Body of pancreas (tissue), 4 donors: ENCODE data around the gene MRRF. TPM values are rescaled to one million over a fixed set of nuclear protein-coding genes. Genes with fewer than 3 reads are reported as not detected.
A peak's percentile ranks its signal among the peaks of the same experiment; 100 is the strongest.
"Not testable (repeated sequence)": the region's sequence is repeated elsewhere in the genome, so short reads cannot be mapped to it uniquely, and the experiment has no call there.

Experiments used
- ATAC-seq: fragments of 150-250 bp; one replicate; pipeline ENCODE4 v1.9.1; 2016
- DNase-seq, 4 donors: peaks; one replicate each; pipeline ENCODE4 v3.0.0-alpha.2; 2019
- H3K27ac ChIP-seq, 4 donors: fragments of 200-600 bp; sonication (generic); 1 replicate in 3 of 4; 2 replicates in 1 of 4; pipeline versions ENCODE4 v1.5.1 to v1.6.1; 2016 to 2019; ENCODE audit warnings: mild to moderate bottlenecking in 1 of 4, mixed read lengths in 1 of 4, moderate library complexity in 1 of 4
- H3K27me3 ChIP-seq, 2 donors: fragments of 200-600 bp; sonication (generic); one replicate each; pipeline ENCODE4 v1.6.0; 2016; ENCODE audit warnings: mild to moderate bottlenecking in 1 of 2
- H3K36me3 ChIP-seq, 2 donors: fragments of 200-600 bp; sonication (generic); replicated peaks in 1 of 2; 2 replicates each; pipeline ENCODE4 v1.5.1; 2016; ENCODE audit warnings: low read depth in 2 of 2; ENCODE audit not compliant: insufficient read depth in 1 of 2
- H3K4me1 ChIP-seq: fragments of 200-600 bp; sonication (generic); one replicate; pipeline ENCODE4 v1.6.0; 2016
- H3K4me3 ChIP-seq, 2 donors: fragments of 200-600 bp; sonication (generic); 1 replicate in 1 of 2; 2 replicates in 1 of 2; pipeline ENCODE4 v1.5.1; 2016 to 2019
- H3K9me3 ChIP-seq, 3 donors: fragments of 200-600 bp; sonication (generic); 1 replicate in 2 of 3; 2 replicates in 1 of 3; pipeline ENCODE4 v1.5.1; 2016
- POLR2A ChIP-seq, 3 donors: fragments of 450-650 bp; IDR thresholded peaks; one replicate each; pipeline ENCODE4 v1.6.1; 2016; ENCODE audit warnings: antibody characterized with exemption in 3 of 3, mild to moderate bottlenecking in 2 of 3
- WGBS, 2 donors: methylation state at CpG; one replicate each; pipeline ENCODE4 v1.1.5; 2017; 5-methylcytosine and 5-hydroxymethylcytosine counted together
- intact Hi-C: fragments of 100-400 bp; cut with DNase I; formaldehyde crosslinking; loops from one replicate; pipeline ENCODE4 v1.15.1; 2023
- total RNA-seq, 2 donors: library from RNA; depleted of rRNA; stranded (reverse); fragments of >200 nt; gene quantifications; one replicate each; pipeline ENCODE4 v1.1.0, GENCODE V29; 2016
- TF ChIP-seq, protein P1 (sequence below), 7 experiments: fragments of 450-650 bp in 4 of 7; fragments of 200-600 bp in 3 of 7; sonication (generic) in 3 of 7; IDR thresholded peaks; one replicate each; pipeline ENCODE4 v1.5.1; 2016 to 2019; ENCODE audit warnings: antibody characterized with exemption in 7 of 7

The MRRF gene
- total RNA-seq, 2 donors from 2014 or later: 11.9 to 13.5 TPM

DNA sequence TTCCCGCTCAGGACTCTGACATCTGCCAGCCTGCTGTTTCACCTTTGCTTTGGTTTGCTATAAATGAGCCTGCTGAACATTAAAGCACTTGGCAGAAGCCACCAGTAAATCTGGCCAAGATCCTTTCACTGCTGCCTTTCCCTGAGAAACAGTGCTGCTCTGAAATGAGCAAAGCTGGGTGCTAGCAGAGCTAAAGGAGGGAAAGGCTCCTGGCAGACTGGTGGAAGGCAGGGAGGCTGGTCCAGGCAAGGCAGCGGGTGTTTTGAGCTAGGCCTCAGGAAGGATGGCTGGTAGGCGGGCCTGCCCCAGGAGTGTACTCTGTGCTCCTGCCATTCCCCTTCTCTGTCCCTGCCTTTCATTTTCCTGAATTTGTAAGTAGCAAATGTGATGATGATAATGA is 53.6 kb downstream of the MRRF start:
- no peak overlapping the region for H3K27ac ChIP-seq
- ATAC-seq (no peak), DNase-seq (no peak)
- no peaks in the 10 kb centered on the region for H3K9me3 ChIP-seq
- H3K4me1 ChIP-seq: no peaks in the 10 kb centered on the region
- H3K4me3 ChIP-seq: no peak overlapping the region
- H3K36me3 ChIP-seq: peaks cover 10 to 12% of the 10 kb centered on the region in 2 donors
- intact Hi-C loops: no loop called here
- H3K27me3 ChIP-seq: no peaks in the 10 kb centered on the region
- WGBS, 2 donors: 83 to 87% methylated on average over 3 of the region's 3 CpGs
- TF ChIP-seq POLR2A (IDR thresholded peaks at IDR 0.05): no peak
- TF ChIP-seq, protein P1, sequence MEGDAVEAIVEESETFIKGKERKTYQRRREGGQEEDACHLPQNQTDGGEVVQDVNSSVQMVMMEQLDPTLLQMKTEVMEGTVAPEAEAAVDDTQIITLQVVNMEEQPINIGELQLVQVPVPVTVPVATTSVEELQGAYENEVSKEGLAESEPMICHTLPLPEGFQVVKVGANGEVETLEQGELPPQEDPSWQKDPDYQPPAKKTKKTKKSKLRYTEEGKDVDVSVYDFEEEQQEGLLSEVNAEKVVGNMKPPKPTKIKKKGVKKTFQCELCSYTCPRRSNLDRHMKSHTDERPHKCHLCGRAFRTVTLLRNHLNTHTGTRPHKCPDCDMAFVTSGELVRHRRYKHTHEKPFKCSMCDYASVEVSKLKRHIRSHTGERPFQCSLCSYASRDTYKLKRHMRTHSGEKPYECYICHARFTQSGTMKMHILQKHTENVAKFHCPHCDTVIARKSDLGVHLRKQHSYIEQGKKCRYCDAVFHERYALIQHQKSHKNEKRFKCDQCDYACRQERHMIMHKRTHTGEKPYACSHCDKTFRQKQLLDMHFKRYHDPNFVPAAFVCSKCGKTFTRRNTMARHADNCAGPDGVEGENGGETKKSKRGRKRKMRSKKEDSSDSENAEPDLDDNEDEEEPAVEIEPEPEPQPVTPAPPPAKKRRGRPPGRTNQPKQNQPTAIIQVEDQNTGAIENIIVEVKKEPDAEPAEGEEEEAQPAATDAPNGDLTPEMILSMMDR (IDR thresholded peaks at IDR 0.05): no peak

DNA sequence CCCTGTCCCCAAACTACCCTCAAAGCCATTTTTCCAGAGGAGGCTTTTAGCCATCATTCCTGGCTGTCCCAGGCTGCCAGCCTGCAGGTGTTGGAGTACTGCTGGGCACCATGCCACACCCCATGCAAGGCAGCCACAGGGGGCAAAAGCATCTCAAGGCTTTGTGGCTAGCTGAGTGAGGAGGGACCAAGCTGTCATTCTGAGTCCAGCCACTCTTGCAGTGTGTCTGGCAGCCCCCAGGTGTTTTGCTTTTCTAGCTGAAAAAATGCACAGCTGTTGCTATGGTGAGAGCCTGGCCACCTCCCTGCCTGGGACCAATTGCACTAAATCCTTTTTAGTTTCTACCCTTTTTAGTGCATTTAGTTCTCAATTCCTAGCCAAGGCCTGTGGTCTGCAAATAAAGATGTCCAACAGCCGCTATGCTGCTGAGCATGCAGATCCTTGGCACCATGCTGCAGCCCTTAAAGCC is 55.8 kb downstream of the MRRF start:
- H3K4me1 ChIP-seq: no peaks in the 10 kb centered on the region
- WGBS, 2 donors: 69 to 73% methylated on average over 1 of the region's 1 CpG

DNA sequence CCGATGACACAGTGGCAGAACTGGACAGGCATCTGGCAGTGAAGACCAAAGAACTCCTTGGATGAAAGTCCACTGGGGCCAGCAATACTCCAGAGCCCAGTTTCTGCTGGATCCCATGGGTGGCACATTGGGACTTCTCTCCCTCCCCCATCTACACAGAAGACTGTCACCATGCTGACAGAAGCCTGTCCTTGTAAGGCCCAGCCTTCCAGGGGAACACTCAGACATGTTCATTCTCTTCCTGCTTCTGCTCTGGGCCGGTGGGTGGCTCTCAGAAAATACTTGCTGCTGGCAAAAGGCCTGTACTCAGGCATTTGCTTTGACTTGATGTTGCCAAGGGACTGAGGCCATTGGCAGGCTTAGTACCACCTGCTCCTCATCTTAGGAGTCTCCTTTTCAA is 57.9 kb downstream of the MRRF start:
- TF ChIP-seq POLR2A (IDR thresholded peaks at IDR 0.05): no peak
- TF ChIP-seq, protein P1 (IDR thresholded peaks at IDR 0.05): no peak
- H3K27me3 ChIP-seq: no peaks in the 10 kb centered on the region
- DNase-seq (no peak), ATAC-seq (no peak)
- H3K9me3 ChIP-seq: no peaks in the 10 kb centered on the region
- H3K27ac ChIP-seq: no peak overlapping the region
- H3K4me1 ChIP-seq: no peaks in the 10 kb centered on the region
- no peak overlapping the region for H3K4me3 ChIP-seq
- intact Hi-C loops: no loop called here
- peaks cover 7 to 10% of the 10 kb centered on the region in 2 donors for H3K36me3 ChIP-seq
- 81 to 100% methylated on average over 2 of the region's 2 CpGs for WGBS, 2 donors

More for the DNA sequence above, 55.8 kb downstream of the MRRF start:
- intact Hi-C loops: no loop called here
- H3K27me3 ChIP-seq: no peaks in the 10 kb centered on the region
- H3K9me3 ChIP-seq: no peaks in the 10 kb centered on the region
- H3K4me3 ChIP-seq: no peak overlapping the region
- peaks cover 7 to 10% of the 10 kb centered on the region in 2 donors for H3K36me3 ChIP-seq
- ATAC-seq: no peak
- no peak for TF ChIP-seq POLR2A (IDR thresholded peaks at IDR 0.05)
- TF ChIP-seq, protein P1 (IDR thresholded peaks at IDR 0.05): no peak
- no peak overlapping the region for H3K27ac ChIP-seq
- DNase-seq: no peak

GRCh38 chr9:122324665-122325064 is 60.0 kb downstream of the MRRF start:
- H3K27ac ChIP-seq: peak overlapping the region in 1 of 4 donors; percentile 45
- peaks cover 7 to 10% of the 10 kb centered on the region in 2 donors for H3K36me3 ChIP-seq
- DNase-seq, H3K9me3 ChIP-seq, intact Hi-C loops, H3K27me3 ChIP-seq, H3K4me1 ChIP-seq, ATAC-seq, H3K4me3 ChIP-seq: not testable (repeated sequence)
- 54 to 68% methylated on average over 1 of the region's 1 CpG for WGBS, 2 donors

- ATAC-seq: no peak
- Histone ChIP-seq H3K36me3 (peaks cover 7 to 10% of the 10 kb centered on the region in 2 donors), H3K27ac (peak overlapping the region in 1 of 4 donors; percentile 45), H3K9me3 (no peaks in the 10 kb centered on the region), H3K4me3 (no peak overlapping the region), H3K27me3 (no peaks in the 10 kb centered on the region), H3K4me1 (no peaks in the 10 kb centered on the region)
- DNase-seq: no peak
- 11 to 23% methylated on average over 1 of the region's 1 CpG for WGBS, 2 donors
- intact Hi-C loops: no loop called here
- no peak for TF ChIP-seq POLR2A (IDR thresholded peaks at IDR 0.05)
- TF ChIP-seq, protein P1 (IDR thresholded peaks at IDR 0.05): no peak
These were observed 60.4 kb downstream of the MRRF start for GRCh38 chr9:122325124-122325523.
